Neural cell (in vitro differentiated cells): ENCODE measurements around the gene ITGAL.

ENCODE experiments used
- EP300 ChIP-seq: fragments of 450-650 bp; conservative IDR thresholded peaks from 2 replicates; pipeline ENCODE4 v1.6.1; 2014; ENCODE audit warnings: antibody characterized with exemption, mild to moderate bottlenecking, moderate library complexity; ENCODE audit not compliant: poor library complexity, severe bottlenecking
- EZH2 ChIP-seq: fragments of 200-600, 300-800 bp; shearing (Covaris generic), sonication (generic); IDR thresholded peaks from 2 replicates; pipeline ENCODE4 v1.6.1; 2014; ENCODE audit warnings: antibody characterized with exemption, low read length, borderline replicate concordance, mild to moderate bottlenecking; ENCODE audit not compliant: insufficient read depth, poor library complexity, severe bottlenecking
- MXI1 ChIP-seq: fragments of 450-650 bp; conservative IDR thresholded peaks from 2 replicates; pipeline ENCODE4 v1.6.1; 2014; ENCODE audit warnings: antibody characterized with exemption, mild to moderate bottlenecking; ENCODE audit not compliant: poor library complexity, severe bottlenecking
- POLR2AphosphoS5 ChIP-seq: IDR thresholded peaks from 2 replicates; pipeline ENCODE4 v1.6.1; 2012
- RAD21 ChIP-seq: fragments of 450-650 bp; conservative IDR thresholded peaks from 2 replicates; pipeline ENCODE4 v1.6.1; 2014; ENCODE audit warnings: antibody characterized with exemption, mild to moderate bottlenecking, moderate library complexity
- SMC3 ChIP-seq: fragments of 450-650 bp; conservative IDR thresholded peaks from 2 replicates; pipeline ENCODE4 v1.6.1; 2014; ENCODE audit warnings: antibody characterized with exemption, mild to moderate bottlenecking, moderate library complexity; ENCODE audit not compliant: poor library complexity
- TAF1 ChIP-seq: IDR thresholded peaks from 2 replicates; pipeline ENCODE4 v1.6.1; 2012; ENCODE audit warnings: low read depth
- TF ChIP-seq, protein P1 (sequence below): fragments of 450-650 bp; IDR thresholded peaks from 2 replicates; pipeline ENCODE4 v1.5.1; 2014; ENCODE audit warnings: antibody characterized with exemption, mild to moderate bottlenecking, moderate library complexity; ENCODE audit not compliant: poor library complexity, severe bottlenecking
- TF ChIP-seq, protein P2 (sequence below): IDR thresholded peaks from 2 replicates; pipeline ENCODE4 v1.6.1; 2012; ENCODE audit warnings: borderline replicate concordance

DNA sequence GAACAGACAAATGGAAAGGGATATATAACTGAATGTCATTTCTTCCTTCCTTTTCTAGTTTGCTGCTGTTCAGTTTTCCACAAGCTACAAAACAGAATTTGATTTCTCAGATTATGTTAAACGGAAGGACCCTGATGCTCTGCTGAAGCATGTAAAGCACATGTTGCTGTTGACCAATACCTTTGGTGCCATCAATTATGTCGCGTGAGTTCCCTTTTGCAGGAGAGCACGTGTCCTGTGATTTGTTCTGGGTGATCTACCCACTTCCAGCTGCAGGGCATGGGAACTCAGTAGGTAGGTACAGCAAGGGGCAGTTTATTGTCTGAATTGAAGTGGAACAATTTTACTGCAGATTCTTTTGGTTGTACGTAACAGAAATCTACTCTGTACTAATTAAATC is 8.8 kb downstream of the ITGAL start:
- TF ChIP-seq POLR2AphosphoS5 (no peak), EZH2 (no peak), TAF1 (no peak), MXI1 (no peak), EP300 (no peak), RAD21 (no peak), SMC3 (no peak)
- TF ChIP-seq, protein P1, sequence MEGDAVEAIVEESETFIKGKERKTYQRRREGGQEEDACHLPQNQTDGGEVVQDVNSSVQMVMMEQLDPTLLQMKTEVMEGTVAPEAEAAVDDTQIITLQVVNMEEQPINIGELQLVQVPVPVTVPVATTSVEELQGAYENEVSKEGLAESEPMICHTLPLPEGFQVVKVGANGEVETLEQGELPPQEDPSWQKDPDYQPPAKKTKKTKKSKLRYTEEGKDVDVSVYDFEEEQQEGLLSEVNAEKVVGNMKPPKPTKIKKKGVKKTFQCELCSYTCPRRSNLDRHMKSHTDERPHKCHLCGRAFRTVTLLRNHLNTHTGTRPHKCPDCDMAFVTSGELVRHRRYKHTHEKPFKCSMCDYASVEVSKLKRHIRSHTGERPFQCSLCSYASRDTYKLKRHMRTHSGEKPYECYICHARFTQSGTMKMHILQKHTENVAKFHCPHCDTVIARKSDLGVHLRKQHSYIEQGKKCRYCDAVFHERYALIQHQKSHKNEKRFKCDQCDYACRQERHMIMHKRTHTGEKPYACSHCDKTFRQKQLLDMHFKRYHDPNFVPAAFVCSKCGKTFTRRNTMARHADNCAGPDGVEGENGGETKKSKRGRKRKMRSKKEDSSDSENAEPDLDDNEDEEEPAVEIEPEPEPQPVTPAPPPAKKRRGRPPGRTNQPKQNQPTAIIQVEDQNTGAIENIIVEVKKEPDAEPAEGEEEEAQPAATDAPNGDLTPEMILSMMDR: no peak
- TF ChIP-seq, protein P2, sequence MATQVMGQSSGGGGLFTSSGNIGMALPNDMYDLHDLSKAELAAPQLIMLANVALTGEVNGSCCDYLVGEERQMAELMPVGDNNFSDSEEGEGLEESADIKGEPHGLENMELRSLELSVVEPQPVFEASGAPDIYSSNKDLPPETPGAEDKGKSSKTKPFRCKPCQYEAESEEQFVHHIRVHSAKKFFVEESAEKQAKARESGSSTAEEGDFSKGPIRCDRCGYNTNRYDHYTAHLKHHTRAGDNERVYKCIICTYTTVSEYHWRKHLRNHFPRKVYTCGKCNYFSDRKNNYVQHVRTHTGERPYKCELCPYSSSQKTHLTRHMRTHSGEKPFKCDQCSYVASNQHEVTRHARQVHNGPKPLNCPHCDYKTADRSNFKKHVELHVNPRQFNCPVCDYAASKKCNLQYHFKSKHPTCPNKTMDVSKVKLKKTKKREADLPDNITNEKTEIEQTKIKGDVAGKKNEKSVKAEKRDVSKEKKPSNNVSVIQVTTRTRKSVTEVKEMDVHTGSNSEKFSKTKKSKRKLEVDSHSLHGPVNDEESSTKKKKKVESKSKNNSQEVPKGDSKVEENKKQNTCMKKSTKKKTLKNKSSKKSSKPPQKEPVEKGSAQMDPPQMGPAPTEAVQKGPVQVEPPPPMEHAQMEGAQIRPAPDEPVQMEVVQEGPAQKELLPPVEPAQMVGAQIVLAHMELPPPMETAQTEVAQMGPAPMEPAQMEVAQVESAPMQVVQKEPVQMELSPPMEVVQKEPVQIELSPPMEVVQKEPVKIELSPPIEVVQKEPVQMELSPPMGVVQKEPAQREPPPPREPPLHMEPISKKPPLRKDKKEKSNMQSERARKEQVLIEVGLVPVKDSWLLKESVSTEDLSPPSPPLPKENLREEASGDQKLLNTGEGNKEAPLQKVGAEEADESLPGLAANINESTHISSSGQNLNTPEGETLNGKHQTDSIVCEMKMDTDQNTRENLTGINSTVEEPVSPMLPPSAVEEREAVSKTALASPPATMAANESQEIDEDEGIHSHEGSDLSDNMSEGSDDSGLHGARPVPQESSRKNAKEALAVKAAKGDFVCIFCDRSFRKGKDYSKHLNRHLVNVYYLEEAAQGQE: no peak
